Lower leg skin (tissue), 3 donors: ENCODE measurements around the gene TTC21A.

ENCODE experiments used
- CTCF ChIP-seq, 3 donors: fragments of 450-650 bp; IDR thresholded peaks; one replicate each; pipeline ENCODE4 v1.5.1; 2016; ENCODE audit warnings: antibody characterized with exemption in 3 of 3, mild to moderate bottlenecking in 3 of 3, moderate library complexity in 2 of 3
- POLR2A ChIP-seq, 2 donors: fragments of 450-650 bp; IDR thresholded peaks; one replicate each; pipeline ENCODE4 v1.6.1; 2016 to 2017; ENCODE audit warnings: antibody characterized with exemption in 2 of 2, mild to moderate bottlenecking in 1 of 2, moderate library complexity in 1 of 2

- TF ChIP-seq CTCF (IDR thresholded peaks at IDR 0.05) (no peak), POLR2A (IDR thresholded peaks at IDR 0.05) (no peak)
Measured at GRCh38 chr3:39178553-39178952, 71.1 kb downstream of the TTC21A start.
